ENCODE measurements around the gene KCND1. TPM values are rescaled to one million over a fixed set of nuclear protein-coding genes. Genes with fewer than 3 reads are reported as not detected.

The KCND1 gene
- total RNA-seq, 2 donors from 2014 or later = 3.8 to 5.0 TPM

- H3K9me3 ChIP-seq = no peaks in the 10 kb centered on the region
- TF ChIP-seq CTCF (IDR thresholded peaks at IDR 0.05) = no peak
- no peak overlapping the region for H3K4me3 ChIP-seq
- no peak for ATAC-seq (ENCODE audit: insufficient number of reproducible peaks, low FRiP score, low read depth)
- H3K4me1 ChIP-seq (ENCODE audit: control insufficient read depth in 1 of 2, low read depth in 2 of 2) = peaks cover 0 to 5% of the 10 kb centered on the region in 2 donors
- no peaks in the 10 kb centered on the region for H3K36me3 ChIP-seq
- H3K27me3 ChIP-seq (replicated peaks; ENCODE audit: insufficient read depth) = no peaks in the 10 kb centered on the region
- H3K27ac ChIP-seq = no peak overlapping the region
- DNase-seq (ENCODE audit: low spot score) = no peak
Observed at GRCh38 chrX:48934581-48935300, 36.9 kb downstream of the KCND1 start.

GRCh38 chrX:48933757-48934156 lies 37.9 kb downstream of the KCND1 start:
- no peaks in the 10 kb centered on the region for H3K36me3 ChIP-seq

GRCh38 chrX:48927736-48928382 lies 43.8 kb downstream of the KCND1 start:
- Histone ChIP-seq H3K36me3 (peaks cover 21% of the 10 kb centered on the region), H3K4me3 (no peak overlapping the region), H3K27ac (no peak overlapping the region), H3K27me3 (replicated peaks; ENCODE audit: insufficient read depth) (no peaks in the 10 kb centered on the region), H3K4me1 (ENCODE audit: control insufficient read depth in 1 of 2, low read depth in 2 of 2) (no peaks in the 10 kb centered on the region), H3K9me3 (no peaks in the 10 kb centered on the region)
- ATAC-seq (ENCODE audit: insufficient number of reproducible peaks, low FRiP score, low read depth) (no peak), DNase-seq (ENCODE audit: low spot score) (no peak)
- no peak for TF ChIP-seq CTCF (IDR thresholded peaks at IDR 0.05)

More at GRCh38 chrX:48933757-48934156, 37.9 kb downstream of the KCND1 start:
- no peaks in the 10 kb centered on the region for H3K9me3 ChIP-seq
- no peak for TF ChIP-seq CTCF (IDR thresholded peaks at IDR 0.05)
- no peaks in the 10 kb centered on the region for H3K27me3 ChIP-seq (replicated peaks; ENCODE audit: insufficient read depth)
- no peak overlapping the region for H3K4me3 ChIP-seq
- no peaks in the 10 kb centered on the region for H3K4me1 ChIP-seq (ENCODE audit: control insufficient read depth in 1 of 2, low read depth in 2 of 2)
- no peak overlapping the region for H3K27ac ChIP-seq
- no peak for ATAC-seq (ENCODE audit: insufficient number of reproducible peaks, low FRiP score, low read depth)
- DNase-seq (ENCODE audit: low spot score) = no peak

GRCh38 chrX:48927123-48927522 lies 44.5 kb downstream of the KCND1 start:
- H3K4me1 ChIP-seq (ENCODE audit: control insufficient read depth in 1 of 2, low read depth in 2 of 2) = no peaks in the 10 kb centered on the region
- H3K9me3 ChIP-seq = no peaks in the 10 kb centered on the region
- no peak for TF ChIP-seq CTCF (IDR thresholded peaks at IDR 0.05)
- no peak overlapping the region for H3K4me3 ChIP-seq
- no peak for DNase-seq (ENCODE audit: low spot score)
- H3K27me3 ChIP-seq (replicated peaks; ENCODE audit: insufficient read depth) = no peaks in the 10 kb centered on the region
- H3K27ac ChIP-seq = no peak overlapping the region
- ATAC-seq (ENCODE audit: insufficient number of reproducible peaks, low FRiP score, low read depth) = no peak
- H3K36me3 ChIP-seq = peaks cover 24% of the 10 kb centered on the region

GRCh38 chrX:48924270-48924669 lies 47.4 kb downstream of the KCND1 start:
- no peaks in the 10 kb centered on the region for H3K4me1 ChIP-seq (ENCODE audit: control insufficient read depth in 1 of 2, low read depth in 2 of 2)
- no peak overlapping the region for H3K27ac ChIP-seq
- DNase-seq (ENCODE audit: low spot score) (no peak), ATAC-seq (ENCODE audit: insufficient number of reproducible peaks, low FRiP score, low read depth) (no peak)
- H3K9me3 ChIP-seq = no peaks in the 10 kb centered on the region
- no peak for TF ChIP-seq CTCF (IDR thresholded peaks at IDR 0.05)
- H3K36me3 ChIP-seq = peaks cover 24% of the 10 kb centered on the region
- H3K4me3 ChIP-seq = no peak overlapping the region
- H3K27me3 ChIP-seq (replicated peaks; ENCODE audit: insufficient read depth) = no peaks in the 10 kb centered on the region
